GM19324 (cell line): ENCODE measurements around the gene IPO13.
A peak's percentile ranks its signal among the peaks of the same experiment; 100 is the strongest.

Experiments used
- ATAC-seq: cut with Tn5 transposase; IDR thresholded peaks from one replicate; pipeline ENCODE4 v1.9.1; 2021; ENCODE audit warnings: mild to moderate bottlenecking, moderate library complexity; ENCODE audit not compliant: unreplicated experiment, low FRiP score

The IPO13 gene

GRCh38 chr1:43970911-43971310, 24.2 kb downstream of the IPO13 start:
- ATAC-seq = no peak

- ATAC-seq = no peak
Measured at GRCh38 chr1:43971336-43971980, 24.7 kb downstream of the IPO13 start.

GRCh38 chr1:43973981-43974442, 27.3 kb downstream of the IPO13 start:
- ATAC-seq = no peak

- ATAC-seq = peak; percentile 76
Measured at GRCh38 chr1:43974443-43975248, 27.9 kb downstream of the IPO13 start, which contains the start of gene ATP6V0B. ATP6V0B (plus strand) TSS chr1:43974960; CDS start chr1:43975041, 81 bp downstream.

- no peak for ATAC-seq
Measured at GRCh38 chr1:43975249-43975961, 28.7 kb downstream of the IPO13 start.

- ATAC-seq = no peak
Measured at GRCh38 chr1:43976045-43976444, 29.3 kb downstream of the IPO13 start.

- ATAC-seq = no peak
Measured at GRCh38 chr1:43976890-43977289, 30.1 kb downstream of the IPO13 start.

- ATAC-seq = no peak
Measured at GRCh38 chr1:43977376-43978263, 30.9 kb downstream of the IPO13 start.

GRCh38 chr1:43978264-43978550, 31.5 kb downstream of the IPO13 start:
- no peak for ATAC-seq

GRCh38 chr1:43978551-43979260, 32.0 kb downstream of the IPO13 start, which contains the start of gene B4GALT2:
B4GALT2 (plus strand) TSS chr1:43979210; CDS start chr1:43981161, 1,951 bp downstream.
- no peak for ATAC-seq

GRCh38 chr1:43979261-43979527, 32.4 kb downstream of the IPO13 start:
- no peak for ATAC-seq

GRCh38 chr1:43979528-43980254, 32.9 kb downstream of the IPO13 start:
- no peak for ATAC-seq

- no peak for ATAC-seq
Measured at GRCh38 chr1:43980255-43981134, 33.7 kb downstream of the IPO13 start.

GRCh38 chr1:43981135-43981491, 34.4 kb downstream of the IPO13 start:
- no peak for ATAC-seq

GRCh38 chr1:43981636-43982035, 34.9 kb downstream of the IPO13 start:
- ATAC-seq = no peak

GRCh38 chr1:43982241-43982640, 35.5 kb downstream of the IPO13 start:
- ATAC-seq = no peak

- no peak for ATAC-seq
Measured at GRCh38 chr1:43982808-43983207, 36.1 kb downstream of the IPO13 start.

- ATAC-seq = no peak
Measured at GRCh38 chr1:43983253-43983899, 36.6 kb downstream of the IPO13 start.
